HG03378 (cell line): ENCODE results near the gene KDM5A.

Source experiments
- ATAC-seq: cut with Tn5 transposase; IDR thresholded peaks from one replicate; pipeline ENCODE4 v1.9.1; 2021; ENCODE audit warnings: mild to moderate bottlenecking, moderate library complexity; ENCODE audit not compliant: unreplicated experiment

KDM5A gene

DNA sequence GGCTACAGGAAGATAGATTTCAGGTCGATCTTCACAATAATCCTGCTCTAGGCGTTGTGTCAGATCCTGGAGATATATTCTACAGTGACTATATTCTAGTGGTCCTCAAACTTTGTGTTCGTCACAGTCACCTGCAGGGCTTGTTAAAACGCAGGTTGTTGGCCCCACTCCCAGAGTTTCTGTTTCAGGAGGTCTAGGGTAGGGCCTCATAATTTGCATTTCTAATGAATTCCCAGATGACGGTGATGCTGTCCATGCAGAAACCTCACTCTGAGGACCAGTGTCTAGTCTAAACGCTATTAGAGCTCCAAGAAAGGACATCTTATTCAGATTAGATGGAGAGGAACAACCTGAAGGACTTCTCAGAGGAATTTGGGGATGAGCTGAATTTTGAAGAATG is 113.3 kb downstream of the KDM5A start:
- no peak for ATAC-seq

GRCh38 chr12:273382-273781 is 115.7 kb downstream of the KDM5A start:
- ATAC-seq, result no peak

- ATAC-seq, result no peak
Measured at GRCh38 chr12:272942-273341, 116.2 kb downstream of the KDM5A start.

- no peak for ATAC-seq
Measured at GRCh38 chr12:271161-271560, 118.0 kb downstream of the KDM5A start.

- no peak for ATAC-seq
Measured at GRCh38 chr12:269191-269590, 119.9 kb downstream of the KDM5A start.

- no peak for ATAC-seq
Measured at GRCh38 chr12:268483-268840, 120.7 kb downstream of the KDM5A start.

DNA sequence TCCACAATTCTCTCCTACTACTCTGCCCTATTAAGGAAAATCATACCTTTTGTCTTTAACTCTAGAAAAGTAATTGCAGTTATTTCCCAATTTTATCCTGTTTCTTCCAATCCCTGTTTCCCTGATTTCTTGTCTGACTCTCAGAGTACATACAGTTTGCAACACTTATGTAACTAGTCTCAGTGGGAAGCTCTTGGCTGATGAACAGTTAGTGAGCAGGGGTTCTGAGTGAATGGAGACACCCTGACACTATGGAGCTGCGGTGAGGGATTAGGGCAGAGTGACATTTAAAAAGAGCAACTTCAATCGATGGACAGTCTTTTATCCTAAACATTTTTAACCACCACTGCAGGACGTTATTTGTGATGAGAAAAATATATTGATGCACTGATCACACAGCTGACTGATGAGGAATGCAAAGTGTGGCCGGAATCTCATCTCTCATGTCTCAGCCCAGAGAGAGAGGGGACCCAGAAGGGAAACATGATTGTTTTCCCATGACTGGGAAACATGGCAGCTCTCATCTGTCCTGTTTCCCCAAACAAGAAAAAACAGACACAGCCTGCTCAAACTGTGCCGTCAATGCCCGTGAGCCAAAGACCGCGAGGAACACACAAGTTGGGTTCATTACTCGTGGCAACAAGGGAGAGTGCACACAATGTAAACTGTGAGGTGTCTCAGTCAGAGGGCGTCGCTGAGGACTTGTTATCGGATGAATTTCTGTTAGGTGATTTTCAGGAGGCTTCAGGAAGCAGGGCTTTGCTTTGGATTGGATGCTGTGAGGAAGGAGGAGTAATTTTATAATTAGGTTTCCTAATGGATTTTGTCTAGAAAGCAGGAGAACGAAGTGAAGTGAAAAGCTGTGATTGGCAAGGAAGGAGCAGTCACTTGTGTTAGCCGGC is 121.3 kb downstream of the KDM5A start:
- no peak for ATAC-seq

DNA sequence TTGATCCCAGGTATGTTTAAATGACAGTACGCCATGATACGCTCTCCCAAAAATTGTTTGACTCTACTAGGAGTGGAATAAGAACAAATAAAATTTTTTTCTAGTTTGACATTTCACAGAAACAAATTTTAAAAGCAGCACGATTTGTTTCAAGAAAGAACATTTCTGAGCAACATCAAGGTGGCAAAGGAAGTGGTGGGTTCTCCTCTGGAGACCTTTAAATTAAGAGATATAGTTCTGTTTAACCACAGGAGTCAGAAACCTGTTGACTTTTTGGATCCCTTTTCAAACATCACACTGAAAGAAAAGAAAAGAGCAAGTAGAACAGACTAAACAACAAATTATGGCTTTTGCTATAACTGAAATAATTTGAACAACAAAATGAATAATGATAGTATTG is 124.0 kb downstream of the KDM5A start:
- ATAC-seq, result no peak

- no peak for ATAC-seq
Measured at GRCh38 chr12:264269-264668, 124.9 kb downstream of the KDM5A start.

- ATAC-seq, result no peak
Measured at GRCh38 chr12:263574-263973, 125.5 kb downstream of the KDM5A start.

- no peak for ATAC-seq
Measured at GRCh38 chr12:262817-263216, 126.3 kb downstream of the KDM5A start, which contains the start of gene SLC6A13. Gene SLC6A13, minus strand, starts transcription at chr12:262836. Its CDS starts 2,784 bp downstream, at chr12:260052.

GRCh38 chr12:262113-262512 is 127.0 kb downstream of the KDM5A start:
- no peak for ATAC-seq

- no peak for ATAC-seq
Measured at GRCh38 chr12:257521-258321, 131.4 kb downstream of the KDM5A start.

DNA sequence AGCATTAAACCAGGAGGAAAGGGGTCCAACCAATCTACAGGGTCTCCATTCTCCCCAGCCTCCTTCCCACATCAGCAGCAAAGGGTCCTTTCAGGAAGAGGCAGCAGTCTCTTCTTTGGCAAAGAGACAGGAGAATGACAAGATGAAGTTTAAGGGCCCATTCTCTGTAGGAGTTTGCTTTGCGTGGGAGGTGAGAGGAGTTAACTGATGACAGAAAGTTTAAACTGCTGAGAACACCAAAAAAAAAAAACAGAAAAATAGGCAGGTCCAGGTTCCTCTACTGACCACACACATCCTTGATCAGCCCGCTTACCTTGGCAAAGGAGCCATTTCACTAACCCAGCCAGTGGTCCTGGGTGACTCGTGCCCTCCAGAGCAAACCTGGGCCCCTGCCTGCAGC is 132.2 kb downstream of the KDM5A start:
- no peak for ATAC-seq

DNA sequence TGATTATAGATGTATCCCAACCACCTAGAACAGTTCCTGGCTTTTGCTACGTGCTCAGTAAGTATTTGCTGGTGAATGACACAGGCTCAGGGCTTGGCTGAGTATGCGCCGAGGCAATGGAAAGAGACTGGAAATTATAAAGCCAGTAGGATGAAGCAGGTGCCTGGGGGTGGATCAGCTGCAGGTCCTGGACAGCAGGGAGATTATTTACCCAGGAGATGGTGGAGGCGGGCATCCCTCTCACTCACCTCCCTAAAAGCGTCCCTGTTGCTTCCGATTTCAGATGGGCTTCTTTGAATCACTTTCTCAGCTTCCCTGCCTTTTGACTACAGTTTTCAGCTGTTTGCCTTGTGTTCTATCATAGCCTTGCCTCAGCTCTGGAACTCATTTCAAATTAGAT is 132.9 kb downstream of the KDM5A start:
- no peak for ATAC-seq

DNA sequence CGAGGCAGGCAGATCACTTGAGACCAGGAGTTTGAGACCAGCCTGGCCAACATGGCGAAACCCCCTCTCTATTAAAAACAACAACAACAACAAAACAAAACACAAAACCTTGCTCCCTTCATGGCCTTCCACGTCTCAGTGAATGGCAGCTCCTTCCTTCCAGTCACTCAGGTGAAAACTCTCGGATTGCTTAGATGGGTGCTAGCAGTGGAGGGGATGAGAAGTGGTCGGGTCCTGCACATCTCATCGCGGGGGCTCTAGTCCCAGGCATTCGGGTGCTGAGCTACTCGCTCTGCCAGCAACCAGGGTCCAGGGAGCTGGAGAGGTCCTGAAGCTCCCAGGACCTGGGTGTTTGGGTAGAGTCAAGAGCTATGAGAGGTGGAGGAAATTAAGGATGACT is 134.2 kb downstream of the KDM5A start:
- ATAC-seq, result no peak

GRCh38 chr12:254039-254438 is 135.1 kb downstream of the KDM5A start:
- ATAC-seq, result no peak

DNA sequence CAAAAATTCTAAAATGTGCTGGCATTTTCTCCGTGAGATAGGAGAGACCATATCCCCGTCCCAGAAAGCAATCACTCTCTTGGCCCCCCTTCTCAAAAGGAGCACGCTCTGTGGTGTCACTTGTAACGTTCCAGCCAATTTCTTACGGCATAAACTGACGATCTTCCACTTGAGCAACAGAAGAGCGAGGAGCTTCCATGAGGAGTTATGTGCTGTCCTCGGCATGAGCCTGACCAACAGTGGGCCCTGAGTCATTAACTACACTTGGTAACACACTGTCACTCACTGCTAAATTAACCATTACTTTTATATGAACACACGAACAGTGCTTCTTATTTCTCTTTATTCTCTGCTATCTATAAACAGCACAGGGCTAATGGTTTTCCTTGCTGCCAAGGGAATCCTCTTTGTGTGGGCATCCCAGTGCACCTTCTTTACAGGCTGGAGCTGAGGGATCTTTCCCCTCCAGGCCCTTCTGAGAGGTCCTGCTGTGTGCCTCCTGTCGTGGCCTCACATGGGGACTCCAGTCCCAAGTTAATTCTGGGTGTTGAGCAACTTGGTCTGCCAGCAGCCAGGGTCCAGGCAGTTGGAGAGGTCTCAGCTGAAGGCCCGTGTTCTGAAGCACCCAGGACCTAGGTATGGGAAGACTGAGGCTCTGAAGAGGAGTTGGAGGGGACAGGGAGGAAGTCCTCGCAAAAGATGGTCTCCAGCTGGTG is 135.8 kb downstream of the KDM5A start:
- no peak for ATAC-seq

GRCh38 chr12:252636-253035 is 136.5 kb downstream of the KDM5A start:
- no peak for ATAC-seq

DNA sequence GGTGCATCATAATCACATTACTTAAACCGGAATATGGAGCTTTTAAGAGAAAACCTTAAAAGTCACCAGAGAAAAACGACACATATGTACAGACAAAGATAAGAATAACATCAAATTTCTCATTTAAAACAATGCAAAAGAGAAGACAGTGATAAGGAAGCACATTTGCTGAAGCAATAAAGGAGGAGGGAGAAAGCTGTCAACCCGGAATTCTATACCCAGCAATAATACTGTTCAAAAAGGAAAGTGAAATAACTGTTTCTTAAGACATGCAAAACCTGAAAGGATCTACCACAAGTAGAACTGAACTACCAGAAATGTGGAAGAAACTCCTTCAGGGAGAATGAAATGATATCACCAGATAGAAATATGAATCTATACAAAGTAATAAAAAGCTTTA is 141.8 kb downstream of the KDM5A start:
- ATAC-seq, result no peak

- ATAC-seq, result no peak
Measured at GRCh38 chr12:243381-243780, 145.7 kb downstream of the KDM5A start.
